Caco-2 (cell line): ENCODE measurements around the gene TMPRSS5. TPM values are rescaled to one million over a fixed set of nuclear protein-coding genes. Genes with fewer than 3 reads are reported as not detected.
"Not testable (repeated sequence)": the region's sequence is repeated elsewhere in the genome, so short reads cannot be mapped to it uniquely, and the experiment has no call there.

Source experiments
- BruUV-seq: library from RNA; stranded (reverse); fragments of 400-500 nt; replicated peaks from 2 replicates; lab custom pipeline; 2021; lab: Mats Ljungman, UMichigan
- CTCF ChIA-PET: fragments of 300-600 bp; sonication (Branson Sonifier 250); formaldehyde crosslinking; loops from one replicate; lab custom pipeline; 2022; ENCODE audit warnings: antibody characterized with exemption; lab: Charles Lee
- POLR2A ChIA-PET: fragments of 300-600 bp; sonication (Branson Sonifier 250); formaldehyde crosslinking; loops from one replicate; lab custom pipeline; 2022; ENCODE audit warnings: antibody characterized with exemption; lab: Charles Lee
- DNase-seq, 2 experiments: peaks; one replicate each; pipeline versions ENCODE4 v3.0.0 to v3.0.0-alpha.2; 2020 to 2022
- H3K27me3 ChIP-seq: replicated peaks from 2 replicates; pipeline ENCODE4 v1.6.0; 2011; ENCODE audit warnings: low read length; ENCODE audit not compliant: control insufficient read depth, insufficient read depth
- H3K36me3 ChIP-seq: 2 replicates; pipeline ENCODE4 v1.5.1; 2011; ENCODE audit warnings: low read length; ENCODE audit not compliant: control insufficient read depth, insufficient read depth
- H3K4me1 ChIP-seq: fragments of 250-450 bp; sonication (Bioruptor Pico); 2 replicates; pipeline ENCODE4 v1.5.1; 2020; ENCODE audit warnings: mild to moderate bottlenecking
- H3K4me3 ChIP-seq: 2 replicates; pipeline ENCODE4 v1.5.1; 2011; ENCODE audit warnings: low read depth, mild to moderate bottlenecking, control low read depth, low read length
- H3K9me3 ChIP-seq: fragments of 250-450 bp; sonication (Bioruptor Pico); 2 replicates; pipeline ENCODE4 v1.5.1; 2020; ENCODE audit warnings: mild to moderate bottlenecking, moderate library complexity
- H3K27ac Mint-ChIP-seq: one replicate; pipeline ENCODE4 v1.8.0; 2022; ENCODE audit warnings: mixed read lengths; ENCODE audit not compliant: unreplicated experiment
- H3K27me3 Mint-ChIP-seq: one replicate; pipeline ENCODE4 v1.8.0; 2022; ENCODE audit warnings: mixed read lengths; ENCODE audit not compliant: insufficient read depth, unreplicated experiment
- H3K36me3 Mint-ChIP-seq: one replicate; pipeline ENCODE4 v1.8.0; 2022; ENCODE audit warnings: mild to moderate bottlenecking, mixed read lengths; ENCODE audit not compliant: insufficient read depth, unreplicated experiment
- H3K4me1 Mint-ChIP-seq: one replicate; pipeline ENCODE4 v1.8.0; 2022; ENCODE audit warnings: low read depth, mixed read lengths; ENCODE audit not compliant: unreplicated experiment
- H3K4me3 Mint-ChIP-seq: one replicate; pipeline ENCODE4 v1.8.0; 2022; ENCODE audit warnings: mild to moderate bottlenecking, moderate library complexity, mixed read lengths; ENCODE audit not compliant: unreplicated experiment
- H3K9me3 Mint-ChIP-seq: one replicate; pipeline ENCODE4 v1.8.0; 2022; ENCODE audit warnings: mixed read lengths; ENCODE audit not compliant: unreplicated experiment
- CTCF ChIP-seq, 2 experiments: fragments of 200-600 bp in 1 of 2; IDR thresholded peaks; 1 replicate in 1 of 2; 2 replicates in 1 of 2; pipeline versions ENCODE4 v1.5.1 to v1.8.0; 2011 to 2022; ENCODE audit warnings: antibody characterized with exemption in 1 of 2, control low read depth in 1 of 2, inconsistent platforms in 1 of 2, low read depth in 1 of 2, low read length in 1 of 2, mild to moderate bottlenecking in 1 of 2, moderate library complexity in 1 of 2; ENCODE audit not compliant: insufficient read depth in 1 of 2, severe bottlenecking in 1 of 2, unreplicated experiment in 1 of 2
- intact Hi-C: fragments of 100-400 bp; cut with micrococcal nuclease; formaldehyde crosslinking; loops from one replicate; pipeline ENCODE4 v1.10.0; 2022; ENCODE audit not compliant: unreplicated experiment
- total RNA-seq: library from RNA; stranded (reverse); gene quantifications from 2 replicates; pipeline ENCODE4 v1.2.3, GENCODE V29; 2022

The TMPRSS5 gene
- total RNA-seq, 1 experiment from 2014 or later: 2.4 TPM

GRCh38 chr11:113722221-113722620 is 16.1 kb upstream of the TMPRSS5 start:
- H3K4me3 ChIP-seq: no peak overlapping the region
- H3K27me3 ChIP-seq: no peaks in the 10 kb centered on the region
- intact Hi-C loops: no loop called here
- peaks cover 50% of the 10 kb centered on the region for H3K4me1 ChIP-seq
- Mint-ChIP-seq H3K4me3 (no peak overlapping the region), H3K27ac (peak overlapping the region; percentile 19), H3K36me3 (no peaks in the 10 kb centered on the region), H3K9me3 (peaks cover 20% of the 10 kb centered on the region), H3K4me1 (peaks cover 50% of the 10 kb centered on the region), H3K27me3 (no peaks in the 10 kb centered on the region)
- H3K36me3 ChIP-seq: no peaks in the 10 kb centered on the region
- TF ChIP-seq CTCF (IDR thresholded peaks at IDR 0.05; ENCODE audit: insufficient read depth in 1 of 2, low read depth in 1 of 2, low read length in 1 of 2, severe bottlenecking in 1 of 2, unreplicated experiment in 1 of 2): no peak
- ChIA-PET CTCF (no interaction called here), POLR2A (interaction anchor here (0.6 kb wide), 1 partner anchor 408 kb away, joined by 3 read pairs; the partner anchor contains the start of gene TTC12)
- no TSS peak for BruUV-seq
- no peaks in the 10 kb centered on the region for H3K9me3 ChIP-seq
- DNase-seq: no peak

DNA sequence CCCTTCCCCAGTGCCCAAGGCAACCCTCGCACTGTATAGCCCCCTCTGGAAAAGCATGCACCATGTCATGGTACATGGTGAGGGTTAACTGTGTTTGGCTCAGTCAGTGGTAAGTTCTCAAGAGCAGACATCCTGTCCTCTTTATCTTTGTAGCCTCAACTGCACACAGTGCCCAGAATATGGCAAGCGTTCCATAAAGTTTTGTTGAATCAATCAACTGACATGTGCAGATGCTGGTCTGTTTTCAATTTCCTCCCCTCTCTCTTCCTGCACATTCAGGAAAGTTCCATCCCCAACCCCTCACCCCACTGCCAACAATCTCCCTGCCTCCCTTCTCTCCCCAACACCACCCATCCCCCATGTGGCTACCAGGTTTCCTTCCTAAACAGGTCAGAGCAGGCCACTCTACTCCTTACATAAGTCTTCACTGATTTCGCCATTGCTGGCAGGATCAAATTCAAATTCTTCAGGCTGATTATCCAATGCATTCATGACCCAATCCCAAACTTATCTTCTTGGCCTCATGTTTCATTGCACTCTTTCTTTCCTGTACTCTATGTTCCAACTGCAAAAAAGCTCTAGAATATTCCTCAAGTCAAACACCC is 15.5 kb upstream of the TMPRSS5 start:
- no peak overlapping the region for H3K4me3 Mint-ChIP-seq

DNA sequence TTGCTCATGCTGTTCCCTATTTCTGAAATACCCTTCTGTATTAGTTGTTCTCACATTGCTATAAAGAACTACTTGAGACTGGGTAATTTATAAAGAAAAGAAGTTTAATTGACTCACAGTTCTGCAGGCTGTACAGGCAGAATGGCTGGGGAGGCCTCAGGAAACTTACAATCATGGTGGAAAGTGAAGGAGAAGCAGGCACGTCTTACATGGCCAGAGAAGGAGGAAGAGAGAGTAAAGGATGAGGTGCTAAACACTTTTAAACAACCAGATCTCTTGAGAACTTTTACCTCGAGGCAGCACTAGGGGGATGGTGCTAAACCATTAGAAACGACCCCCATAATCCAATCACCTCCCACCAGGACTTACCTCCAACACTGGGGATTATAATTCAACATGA is 14.4 kb upstream of the TMPRSS5 start:
- H3K4me3 Mint-ChIP-seq, H3K27ac Mint-ChIP-seq, H3K27me3 ChIP-seq, BruUV-seq, CTCF ChIA-PET, DNase-seq, H3K27me3 Mint-ChIP-seq, H3K4me3 ChIP-seq, H3K36me3 Mint-ChIP-seq, H3K9me3 ChIP-seq, POLR2A ChIA-PET, intact Hi-C loops, H3K36me3 ChIP-seq: not testable (repeated sequence)
- H3K4me1 ChIP-seq: peaks cover 35% of the 10 kb centered on the region
- H3K4me1 Mint-ChIP-seq: peaks cover 34% of the 10 kb centered on the region
- H3K9me3 Mint-ChIP-seq: peaks cover 20% of the 10 kb centered on the region

More for the DNA sequence above, 15.5 kb upstream of the TMPRSS5 start:
- H3K4me1 ChIP-seq: peaks cover 43% of the 10 kb centered on the region
- CTCF ChIA-PET: no interaction called here
- no TSS peak for BruUV-seq
- POLR2A ChIA-PET: no interaction called here
- peaks cover 20% of the 10 kb centered on the region for H3K9me3 Mint-ChIP-seq
- 0 out of 2 replicates have a peak, but pooled peaks cover under 1% of the 10 kb centered on the region for H3K9me3 ChIP-seq
- H3K27me3 ChIP-seq: no peaks in the 10 kb centered on the region
- H3K36me3 Mint-ChIP-seq: no peaks in the 10 kb centered on the region
- peak overlapping the region; percentile 19 for H3K27ac Mint-ChIP-seq
- H3K4me3 ChIP-seq: no peak overlapping the region
- no peaks in the 10 kb centered on the region for H3K27me3 Mint-ChIP-seq
- H3K36me3 ChIP-seq: no peaks in the 10 kb centered on the region
- no peak for DNase-seq
- intact Hi-C loops: no loop called here
- H3K4me1 Mint-ChIP-seq: peaks cover 44% of the 10 kb centered on the region
- TF ChIP-seq CTCF (IDR thresholded peaks at IDR 0.05; ENCODE audit: insufficient read depth in 1 of 2, low read depth in 1 of 2, low read length in 1 of 2, severe bottlenecking in 1 of 2, unreplicated experiment in 1 of 2): no peak
